Fibroblast of mammary gland (primary cell): ENCODE results near the gene ARHGAP6.

Experiments used
- DNase-seq: peaks from one replicate; pipeline ENCODE4 v3.0.0-alpha.2; 2010; ENCODE audit warnings: low read depth
- H3K4me3 ChIP-seq: 2 replicates; pipeline ENCODE4 v1.5.1; 2011; ENCODE audit warnings: low read depth, mild to moderate bottlenecking, low read length, moderate library complexity; ENCODE audit not compliant: control insufficient read depth
- CTCF ChIP-seq: conservative IDR thresholded peaks from 2 replicates; pipeline ENCODE4 v1.5.1; 2011; ENCODE audit warnings: low read depth, low read length, inconsistent platforms; ENCODE audit not compliant: control insufficient read depth, insufficient read depth

ARHGAP6 gene

GRCh38 chrX:11698702-11699101 is 33.0 kb upstream of the ARHGAP6 start:
- H3K4me3 ChIP-seq, result no peak overlapping the region
- DNase-seq, result no peak
- TF ChIP-seq CTCF, result no peak

- DNase-seq, result peak; percentile 55
- no peak overlapping the region for H3K4me3 ChIP-seq
- no peak for TF ChIP-seq CTCF
Observed at GRCh38 chrX:11688201-11688600, 22.5 kb upstream of the ARHGAP6 start.

GRCh38 chrX:11687157-11687556 is 21.4 kb upstream of the ARHGAP6 start:
- TF ChIP-seq CTCF, result no peak
- H3K4me3 ChIP-seq, result no peak overlapping the region
- peak; percentile 20 for DNase-seq

- TF ChIP-seq CTCF, result no peak
- no peak overlapping the region for H3K4me3 ChIP-seq
- no peak for DNase-seq
Observed at GRCh38 chrX:11683057-11683456, 17.3 kb upstream of the ARHGAP6 start.

GRCh38 chrX:11678158-11678557 is 12.4 kb upstream of the ARHGAP6 start:
- TF ChIP-seq CTCF, result peak; percentile 37
- no peak overlapping the region for H3K4me3 ChIP-seq
- DNase-seq, result no peak

- no peak for DNase-seq
- TF ChIP-seq CTCF, result no peak
Observed at GRCh38 chrX:11672213-11672612, 6.5 kb upstream of the ARHGAP6 start.

GRCh38 chrX:11670316-11670715 is 4.6 kb upstream of the ARHGAP6 start:
- no peak for DNase-seq
- no peak for TF ChIP-seq CTCF
- H3K4me3 ChIP-seq, result no peak overlapping the region

More at GRCh38 chrX:11672213-11672612, 6.5 kb upstream of the ARHGAP6 start:
- no peak overlapping the region for H3K4me3 ChIP-seq
